K562 (cell line): Measurements from ENCODE around the gene CDR2L. TPM values are rescaled to one million over a fixed set of nuclear protein-coding genes. Genes with fewer than 3 reads are reported as not detected.

ENCODE experiments used
- BMI1 ChIP-seq: fragments of 150-350 bp; IDR thresholded peaks from 2 replicates; pipeline ENCODE4 v1.6.1; 2014; ENCODE audit warnings: low read length
- DMBX1 ChIP-seq: fragments of 250-450 bp; sonication (Bioruptor Pico); IDR thresholded peaks from 2 replicates; pipeline ENCODE4 v1.8.0; 2022; ENCODE audit warnings: inconsistent platforms, mild to moderate bottlenecking, moderate library complexity, borderline replicate concordance
- EGR1 ChIP-seq: fragments of 450-650 bp; conservative IDR thresholded peaks from 2 replicates; pipeline ENCODE4 v1.6.1; 2017; ENCODE audit warnings: mild to moderate bottlenecking
- ESRRA ChIP-seq: fragments of 450-650 bp; IDR thresholded peaks from 2 replicates; pipeline ENCODE4 v1.6.1; 2014; ENCODE audit warnings: low read depth, mild to moderate bottlenecking, moderate library complexity, borderline replicate concordance
- HDAC8 ChIP-seq: fragments of 450-650 bp; IDR thresholded peaks from 2 replicates; pipeline ENCODE4 v1.6.1; 2016; ENCODE audit warnings: mild to moderate bottlenecking, missing genetic modification characterization, moderate library complexity, missing compliant biosample characterization
- HIVEP1 ChIP-seq: fragments of 250-450 bp; sonication (Bioruptor Pico); IDR thresholded peaks from 2 replicates; pipeline ENCODE4 v1.4.0; 2020; ENCODE audit warnings: mild to moderate bottlenecking
- NRF1 ChIP-seq, 2 experiments: fragments of 450-650 bp; IDR thresholded peaks in 1 of 2; conservative IDR thresholded peaks in 1 of 2; 2 replicates each; pipeline ENCODE4 v1.6.1; 2014; ENCODE audit warnings: mild to moderate bottlenecking in 2 of 2
- PML ChIP-seq: IDR thresholded peaks from 2 replicates; pipeline ENCODE4 v1.6.1; 2012; ENCODE audit warnings: low read length, inconsistent platforms
- RBM34 ChIP-seq: fragments of 200-400 bp; formaldehyde crosslinking; IDR thresholded peaks from 2 replicates; pipeline ENCODE4 v1.6.1; 2018; ENCODE audit warnings: low read length, borderline replicate concordance; ENCODE audit not compliant: insufficient read depth
- RCOR1 ChIP-seq, 2 experiments: IDR thresholded peaks; 2 replicates each; pipeline ENCODE4 v1.6.1; 2012; ENCODE audit warnings: low read depth in 2 of 2, low read length in 2 of 2, borderline replicate concordance in 1 of 2, improper control_type of control experiment in 1 of 2
- SAFB2 ChIP-seq: fragments of 200-400 bp; formaldehyde crosslinking; IDR thresholded peaks from 2 replicates; pipeline ENCODE4 v1.6.1; 2018; ENCODE audit warnings: borderline replicate concordance, low read length, low read depth, moderate library complexity; ENCODE audit not compliant: severe bottlenecking
- SMAD1 ChIP-seq: fragments of 150-350 bp; IDR thresholded peaks from 2 replicates; pipeline ENCODE4 v1.6.1; 2014; ENCODE audit warnings: low read length, low read depth; ENCODE audit not compliant: partially characterized antibody
- SNRNP70 ChIP-seq: fragments of 200-400 bp; formaldehyde crosslinking; optimal IDR thresholded peaks from 2 replicates; pipeline ENCODE3; 2017; ENCODE audit warnings: low read depth, low read length
- TAF15 ChIP-seq: fragments of 200-400 bp; formaldehyde crosslinking; IDR thresholded peaks from 2 replicates; pipeline ENCODE4 v1.6.1; 2017; ENCODE audit warnings: mild to moderate bottlenecking, low read depth, low read length, moderate library complexity
- ZNF212 ChIP-seq: fragments of 450-650 bp; formaldehyde crosslinking; IDR thresholded peaks from 2 replicates; pipeline ENCODE4 v1.4.0; 2020; ENCODE audit warnings: mild to moderate bottlenecking
- ZNF232 ChIP-seq: sonication (generic); formaldehyde crosslinking; IDR thresholded peaks from 2 replicates; pipeline ENCODE4 v1.8.0; 2022; ENCODE audit warnings: mild to moderate bottlenecking, missing genetic modification reagents
- ZNF431 ChIP-seq: sonication (generic); formaldehyde crosslinking; IDR thresholded peaks from 2 replicates; pipeline ENCODE4 v1.8.0; 2022; ENCODE audit warnings: mild to moderate bottlenecking, missing genetic modification reagents
- polyA plus RNA-seq, 8 experiments: library from polyadenylated mRNA; depleted of rRNA in 4 of 8; stranded (reverse) in 5 of 8; unstranded in 3 of 8; fragments of >200 nt; fragmentation: Nextera tagmentation in 2 of 8; fragmentation: Illumina TruSeq in 1 of 8; extraction: Ambion mirVana in 2 of 8; extraction: Trizol in 1 of 8; gene quantifications; 2 replicates each; pipeline versions ENCODE4 v1.2.1 to v1.2.3, GENCODE V29; 2011 to 2014; ENCODE audit warnings: inconsistent platforms in 1 of 8, missing spikeins in 1 of 8
- total RNA-seq, 7 experiments: library from RNA; depleted of rRNA in 6 of 7; stranded (reverse); fragments of >200 nt in 6 of 7; fragmentation: Illumina TruSeq in 2 of 7; extraction: Trizol in 2 of 7; gene quantifications; 2 replicates each; pipeline versions ENCODE4 v1.2.1 to v1.2.3, GENCODE V29; 2011 to 2021; ENCODE audit warnings: low replicate concordance in 1 of 7
- TF ChIP-seq, protein P1 (sequence below), 2 experiments: fragments of 450-650 bp; formaldehyde crosslinking in 1 of 2; IDR thresholded peaks; 2 replicates each; pipeline versions ENCODE4 v1.4.0 to v1.6.1; 2014 to 2020; ENCODE audit warnings: mild to moderate bottlenecking in 2 of 2, borderline replicate concordance in 1 of 2, low read depth in 1 of 2
- TF ChIP-seq, protein P2 (sequence below), 2 experiments: fragments of 450-650 bp; IDR thresholded peaks; 2 replicates each; pipeline ENCODE4 v1.6.1; 2016

Gene CDR2L
- total and polyA plus RNA-seq, 9 of the 15 experiments (the other 6 are each of a cell fraction or from before 2014, with no cell fraction given) = 2.7 to 16.0 (median 7.3) TPM

DNA sequence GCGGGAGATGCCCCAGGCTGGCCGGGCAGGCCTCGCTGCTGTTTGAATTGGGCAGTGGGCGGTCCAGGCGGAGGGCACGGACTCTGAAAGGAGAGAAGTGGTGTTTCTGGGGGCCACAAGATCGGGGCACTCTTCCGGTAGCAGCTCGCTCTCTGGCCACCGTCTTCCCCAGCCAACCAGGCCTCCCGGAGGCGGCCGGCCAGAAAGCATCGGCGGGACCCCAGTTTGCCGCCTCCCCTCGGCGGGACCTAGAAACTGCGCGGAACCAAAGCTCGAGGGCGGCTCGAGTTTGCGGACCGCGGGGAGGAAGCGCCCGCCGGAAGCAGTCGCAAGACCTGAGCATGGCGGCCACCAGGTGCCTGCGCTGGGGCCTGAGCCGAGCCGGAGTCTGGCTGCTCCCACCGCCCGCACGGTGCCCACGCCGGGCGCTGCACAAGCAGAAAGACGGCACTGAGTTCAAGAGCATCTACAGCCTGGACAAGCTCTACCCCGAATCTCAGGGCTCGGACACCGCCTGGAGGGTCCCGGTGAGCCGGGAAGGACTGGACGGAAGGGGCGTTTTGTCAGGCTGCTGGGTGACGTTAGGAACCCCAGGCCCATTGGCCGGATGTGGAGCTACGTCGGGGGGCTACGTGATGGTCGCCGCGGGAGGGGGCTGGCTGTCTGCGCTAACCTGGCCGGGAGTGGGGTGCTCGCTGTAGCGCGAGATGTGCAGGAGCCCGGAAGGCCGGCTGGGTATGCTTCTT is 25.1 kb downstream of the CDR2L start, which contains the start of gene MRPL58 (continued):
- TF ChIP-seq RCOR1 (IDR thresholded peaks at IDR 0.05; ENCODE audit: borderline replicate concordance in 1 of 2, low read depth in 2 of 2, low read length in 2 of 2) (peak; percentile 6 to 73; a peak in 1 of 4 replicates), ESRRA (peak; percentile 66; the same call in 1 of the 2 replicates), PML (peak; percentile 80), NRF1 (conservative IDR thresholded peaks at IDR 0.05 in 1 of 2, IDR thresholded peaks at IDR 0.05 in 1 of 2) (peak; percentile 46 to 59; a peak in 3 of 4 replicates), SAFB2 (no peak), SMAD1 (peak; percentile 32), ZNF232 (no peak), ZNF431 (CRISPR knock-in tag) (peak; percentile 59; the same call in 1 of the 2 replicates), SNRNP70 (no peak), EGR1 (peak; percentile 31; the same call in 1 of the 2 replicates), HIVEP1 (CRISPR knock-in tag) (peak; percentile 58; the same call in 1 of the 2 replicates), BMI1 (no peak), DMBX1 (CRISPR knock-in tag) (peak; percentile 74), ZNF212 (CRISPR knock-in tag) (no peak), RBM34 (no peak), TAF15 (no peak), HDAC8 (tag) (no peak)
- TF ChIP-seq, protein P1, sequence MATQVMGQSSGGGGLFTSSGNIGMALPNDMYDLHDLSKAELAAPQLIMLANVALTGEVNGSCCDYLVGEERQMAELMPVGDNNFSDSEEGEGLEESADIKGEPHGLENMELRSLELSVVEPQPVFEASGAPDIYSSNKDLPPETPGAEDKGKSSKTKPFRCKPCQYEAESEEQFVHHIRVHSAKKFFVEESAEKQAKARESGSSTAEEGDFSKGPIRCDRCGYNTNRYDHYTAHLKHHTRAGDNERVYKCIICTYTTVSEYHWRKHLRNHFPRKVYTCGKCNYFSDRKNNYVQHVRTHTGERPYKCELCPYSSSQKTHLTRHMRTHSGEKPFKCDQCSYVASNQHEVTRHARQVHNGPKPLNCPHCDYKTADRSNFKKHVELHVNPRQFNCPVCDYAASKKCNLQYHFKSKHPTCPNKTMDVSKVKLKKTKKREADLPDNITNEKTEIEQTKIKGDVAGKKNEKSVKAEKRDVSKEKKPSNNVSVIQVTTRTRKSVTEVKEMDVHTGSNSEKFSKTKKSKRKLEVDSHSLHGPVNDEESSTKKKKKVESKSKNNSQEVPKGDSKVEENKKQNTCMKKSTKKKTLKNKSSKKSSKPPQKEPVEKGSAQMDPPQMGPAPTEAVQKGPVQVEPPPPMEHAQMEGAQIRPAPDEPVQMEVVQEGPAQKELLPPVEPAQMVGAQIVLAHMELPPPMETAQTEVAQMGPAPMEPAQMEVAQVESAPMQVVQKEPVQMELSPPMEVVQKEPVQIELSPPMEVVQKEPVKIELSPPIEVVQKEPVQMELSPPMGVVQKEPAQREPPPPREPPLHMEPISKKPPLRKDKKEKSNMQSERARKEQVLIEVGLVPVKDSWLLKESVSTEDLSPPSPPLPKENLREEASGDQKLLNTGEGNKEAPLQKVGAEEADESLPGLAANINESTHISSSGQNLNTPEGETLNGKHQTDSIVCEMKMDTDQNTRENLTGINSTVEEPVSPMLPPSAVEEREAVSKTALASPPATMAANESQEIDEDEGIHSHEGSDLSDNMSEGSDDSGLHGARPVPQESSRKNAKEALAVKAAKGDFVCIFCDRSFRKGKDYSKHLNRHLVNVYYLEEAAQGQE (IDR thresholded peaks at IDR 0.05; ENCODE audit: borderline replicate concordance) = no peak; the same call in 1 of the 2 replicates
- TF ChIP-seq, protein P1 (CRISPR knock-in tag; IDR thresholded peaks at IDR 0.05; ENCODE audit: low read depth) = no peak
- TF ChIP-seq, protein P2, sequence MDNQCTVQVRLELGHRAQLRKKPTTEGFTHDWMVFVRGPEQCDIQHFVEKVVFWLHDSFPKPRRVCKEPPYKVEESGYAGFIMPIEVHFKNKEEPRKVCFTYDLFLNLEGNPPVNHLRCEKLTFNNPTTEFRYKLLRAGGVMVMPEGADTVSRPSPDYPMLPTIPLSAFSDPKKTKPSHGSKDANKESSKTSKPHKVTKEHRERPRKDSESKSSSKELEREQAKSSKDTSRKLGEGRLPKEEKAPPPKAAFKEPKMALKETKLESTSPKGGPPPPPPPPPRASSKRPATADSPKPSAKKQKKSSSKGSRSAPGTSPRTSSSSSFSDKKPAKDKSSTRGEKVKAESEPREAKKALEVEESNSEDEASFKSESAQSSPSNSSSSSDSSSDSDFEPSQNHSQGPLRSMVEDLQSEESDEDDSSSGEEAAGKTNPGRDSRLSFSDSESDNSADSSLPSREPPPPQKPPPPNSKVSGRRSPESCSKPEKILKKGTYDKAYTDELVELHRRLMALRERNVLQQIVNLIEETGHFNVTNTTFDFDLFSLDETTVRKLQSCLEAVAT (IDR thresholded peaks at IDR 0.05) = no peak; a peak in 1 of 4 replicates
